Peyer's patch (tissue), 4 donors: Measurements from ENCODE around the gene ZSCAN5A. TPM values are rescaled to one million over a fixed set of nuclear protein-coding genes. Genes with fewer than 3 reads are reported as not detected.
"Not testable (repeated sequence)": the region's sequence is repeated elsewhere in the genome, so short reads cannot be mapped to it uniquely, and the experiment has no call there.

Experiments
- DNase-seq, 3 donors: peaks; one replicate each; pipeline ENCODE4 v3.0.0-alpha.2; 2017 to 2019
- H3K27ac ChIP-seq, 4 donors: fragments of 200-600 bp; sonication (generic); one replicate each; pipeline ENCODE4 v1.5.1; 2016 to 2019
- H3K27me3 ChIP-seq, 2 donors: fragments of 200-600 bp; sonication (generic); one replicate each; pipeline ENCODE4 v1.5.1; 2019
- H3K36me3 ChIP-seq, 3 donors: fragments of 200-600 bp; sonication (generic); one replicate each; pipeline ENCODE4 v1.5.1; 2016 to 2019
- H3K4me1 ChIP-seq, 4 donors: fragments of 200-600 bp; sonication (generic); one replicate each; pipeline ENCODE4 v1.5.1; 2016 to 2019
- H3K4me3 ChIP-seq, 4 donors: fragments of 200-600 bp; sonication (generic); 1 replicate in 3 of 4; 2 replicates in 1 of 4; pipeline ENCODE4 v1.5.1; 2016 to 2019; ENCODE audit warnings: mild to moderate bottlenecking in 1 of 4
- H3K9me3 ChIP-seq, 4 donors: fragments of 200-600 bp; sonication (generic); one replicate each; pipeline ENCODE4 v1.5.1; 2016 to 2019; ENCODE audit warnings: mild to moderate bottlenecking in 1 of 4
- CTCF ChIP-seq, 6 experiments: fragments of 450-650 bp in 4 of 6; fragments of 200-600 bp in 2 of 6; sonication (generic) in 1 of 6; IDR thresholded peaks; one replicate each; pipeline ENCODE4 v1.5.1; 2017 to 2019; ENCODE audit warnings: antibody characterized with exemption in 6 of 6, mild to moderate bottlenecking in 3 of 6, moderate library complexity in 1 of 6
- POLR2A ChIP-seq, 2 donors: fragments of 450-650 bp; IDR thresholded peaks; one replicate each; pipeline ENCODE4 v1.5.1; 2017; ENCODE audit warnings: antibody characterized with exemption in 2 of 2, mild to moderate bottlenecking in 2 of 2, moderate library complexity in 2 of 2
- total RNA-seq, 4 donors: library from RNA; depleted of rRNA; stranded (reverse); fragments of >200 nt; gene quantifications; one replicate each; pipeline ENCODE4 v1.1.0, GENCODE V29; 2016

The ZSCAN5A gene
- total RNA-seq, 4 donors from 2014 or later, result 14.9 to 19.0 (median 15.3) TPM

GRCh38 chr19:56211718-56212117 is 102.9 kb downstream of the ZSCAN5A start:
- no peaks in the 10 kb centered on the region for H3K36me3 ChIP-seq
- no peak for TF ChIP-seq POLR2A (IDR thresholded peaks at IDR 0.05)
- TF ChIP-seq CTCF (IDR thresholded peaks at IDR 0.05), result no peak
- H3K4me1 ChIP-seq, result no peaks in the 10 kb centered on the region
- H3K27me3 ChIP-seq, result no peaks in the 10 kb centered on the region
- H3K4me3 ChIP-seq, result no peak overlapping the region
- no peak overlapping the region for H3K27ac ChIP-seq
- no peak for DNase-seq
- H3K9me3 ChIP-seq, result no peaks in the 10 kb centered on the region

DNA sequence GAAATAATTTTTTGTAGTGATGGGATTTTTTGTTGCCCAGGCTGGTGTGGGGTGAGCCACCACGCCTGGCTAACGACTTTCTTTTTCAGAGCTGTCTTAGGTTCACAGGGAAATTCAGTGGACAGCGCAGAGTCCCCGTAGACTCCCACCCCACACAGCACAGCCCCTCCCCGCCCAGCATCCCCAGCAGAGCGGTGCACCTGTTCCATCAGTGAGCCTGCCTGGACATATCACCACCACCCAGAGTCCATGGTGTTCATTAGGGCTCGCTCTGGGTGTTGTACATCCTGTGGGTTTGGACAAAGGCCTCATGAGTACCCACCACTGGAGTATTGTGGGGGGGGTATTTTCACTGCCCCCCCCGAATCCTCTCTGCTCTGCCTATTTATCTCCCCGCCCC is 104.6 kb downstream of the ZSCAN5A start:
- H3K4me1 ChIP-seq, H3K27me3 ChIP-seq, H3K4me3 ChIP-seq, DNase-seq, H3K27ac ChIP-seq, H3K9me3 ChIP-seq, H3K36me3 ChIP-seq: not testable (repeated sequence)

DNA sequence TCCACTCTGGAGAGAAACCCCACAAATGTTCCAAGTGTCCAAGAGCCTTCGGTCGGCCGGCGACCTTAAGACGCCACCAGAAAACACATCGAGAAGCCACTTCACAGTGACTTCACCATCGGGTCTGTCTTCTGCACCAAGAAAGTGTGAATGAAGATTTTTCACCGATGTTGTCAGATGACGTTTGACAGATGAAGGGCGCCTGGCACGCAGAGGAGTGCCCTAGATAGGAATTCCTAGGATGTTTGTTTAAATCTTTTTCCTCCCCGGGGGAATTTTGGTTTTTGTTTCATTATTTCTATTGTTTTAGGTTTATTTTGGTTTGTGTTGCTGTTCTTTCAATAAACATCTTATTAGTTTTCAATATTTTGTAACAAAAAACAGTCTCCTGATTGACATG is 105.5 kb downstream of the ZSCAN5A start:
- Histone ChIP-seq H3K4me3 (no peak overlapping the region), H3K27me3 (no peaks in the 10 kb centered on the region), H3K4me1 (no peaks in the 10 kb centered on the region), H3K36me3 (no peaks in the 10 kb centered on the region), H3K27ac (no peak overlapping the region), H3K9me3 (no peaks in the 10 kb centered on the region)
- DNase-seq, result no peak
- TF ChIP-seq POLR2A (IDR thresholded peaks at IDR 0.05) (no peak), CTCF (IDR thresholded peaks at IDR 0.05) (no peak)

DNA sequence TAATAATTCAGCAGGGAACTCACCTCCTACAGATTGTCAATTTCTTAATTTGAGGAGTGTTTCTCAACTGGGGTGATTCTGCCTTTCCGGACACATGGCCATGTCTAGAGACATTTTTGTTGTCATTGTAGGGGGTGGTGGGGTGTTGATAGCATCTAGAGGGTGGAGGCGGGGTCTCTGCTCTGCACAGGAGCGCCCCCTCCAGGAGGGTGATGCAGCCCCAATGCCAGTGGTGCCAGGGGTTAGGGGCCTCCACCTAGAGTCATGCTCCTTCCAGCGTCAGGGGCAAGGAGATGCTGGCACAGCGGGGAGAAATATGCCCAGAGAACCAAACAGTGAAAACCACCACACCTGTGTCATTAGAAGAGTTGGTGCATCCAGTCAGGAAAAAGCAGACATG is 107.1 kb downstream of the ZSCAN5A start:
- not testable (repeated sequence) for H3K4me1 ChIP-seq, H3K4me3 ChIP-seq, H3K27ac ChIP-seq, DNase-seq, H3K36me3 ChIP-seq, H3K27me3 ChIP-seq, H3K9me3 ChIP-seq

DNA sequence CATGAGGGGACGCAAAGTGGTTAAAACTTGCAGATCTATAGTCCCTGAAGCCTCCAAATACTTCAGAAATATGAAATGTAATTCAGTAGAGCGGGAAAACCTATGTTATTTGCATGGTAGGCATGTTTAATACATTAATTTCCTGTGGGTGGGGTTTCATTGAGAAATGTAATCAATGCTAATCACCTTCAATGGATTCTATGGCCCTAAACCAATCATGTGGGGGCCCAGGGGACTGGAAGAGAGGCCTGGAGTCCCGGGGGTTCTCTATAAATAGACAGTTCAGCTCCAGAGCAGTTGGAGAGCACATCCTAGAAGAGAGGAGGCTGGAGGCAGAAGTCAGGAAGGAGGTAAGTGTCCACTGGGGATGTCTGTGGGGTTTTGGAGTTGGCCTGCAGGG is 112.7 kb downstream of the ZSCAN5A start, which contains the start of gene ZSCAN5C:
TSS of gene ZSCAN5C (plus strand) at position 301 of the 400 bp plus-strand sequence. CDS start 3,641 bp downstream, outside the sequence.
- H3K36me3 ChIP-seq, result no peaks in the 10 kb centered on the region
- TF ChIP-seq CTCF (IDR thresholded peaks at IDR 0.05) (no peak), POLR2A (IDR thresholded peaks at IDR 0.05) (no peak)
- no peak for DNase-seq
- H3K9me3 ChIP-seq, result no peaks in the 10 kb centered on the region
- no peaks in the 10 kb centered on the region for H3K27me3 ChIP-seq
- no peak within 1 kb of the TSS for H3K4me3 ChIP-seq
- no peaks in the 10 kb centered on the region for H3K4me1 ChIP-seq
- no peak within 1 kb of the TSS for H3K27ac ChIP-seq

GRCh38 chr19:56199687-56200086 is 115.0 kb downstream of the ZSCAN5A start:
- H3K27me3 ChIP-seq, result no peaks in the 10 kb centered on the region
- H3K4me3 ChIP-seq, result no peak overlapping the region
- no peaks in the 10 kb centered on the region for H3K4me1 ChIP-seq
- no peaks in the 10 kb centered on the region for H3K36me3 ChIP-seq
- TF ChIP-seq POLR2A (IDR thresholded peaks at IDR 0.05) (no peak), CTCF (IDR thresholded peaks at IDR 0.05) (no peak)
- H3K9me3 ChIP-seq, result no peaks in the 10 kb centered on the region
- no peak overlapping the region for H3K27ac ChIP-seq
- no peak for DNase-seq

DNA sequence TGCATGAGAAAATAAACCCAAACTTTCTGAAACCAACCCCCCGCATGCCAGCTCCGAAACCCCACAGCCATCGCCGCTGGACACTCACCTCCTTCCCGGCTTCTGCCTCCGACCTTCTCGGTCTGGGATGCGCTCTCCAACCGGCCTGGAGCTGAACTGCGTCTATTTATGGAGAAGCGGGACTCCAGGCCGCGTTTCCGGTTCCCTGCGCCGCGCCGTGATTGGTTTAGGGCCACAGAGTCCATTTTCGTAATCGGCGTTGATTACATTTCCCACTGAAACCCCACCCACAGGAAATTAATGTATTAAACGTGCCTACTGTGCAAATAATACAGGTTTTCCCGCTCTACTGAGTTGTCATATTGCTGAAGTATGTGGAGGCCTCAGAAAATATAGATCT is 117.0 kb downstream of the ZSCAN5A start, which contains the start of gene ZSCAN5B:
TSS of gene ZSCAN5B (minus strand) at position 138 of the 400 bp plus-strand sequence. CDS start 4,731 bp downstream, outside the sequence.
- not testable (repeated sequence) for H3K27me3 ChIP-seq, H3K9me3 ChIP-seq, H3K4me1 ChIP-seq, DNase-seq, H3K36me3 ChIP-seq, H3K27ac ChIP-seq, H3K4me3 ChIP-seq
